GM19328 (cell line): ENCODE measurements around the gene GRK2.
"Not testable (repeated sequence)": the region's sequence is repeated elsewhere in the genome, so short reads cannot be mapped to it uniquely, and the experiment has no call there.

Source experiments
- ATAC-seq: cut with Tn5 transposase; IDR thresholded peaks from one replicate; pipeline ENCODE4 v1.9.1; 2021; ENCODE audit warnings: mild to moderate bottlenecking, moderate library complexity; ENCODE audit not compliant: unreplicated experiment

The GRK2 gene

DNA sequence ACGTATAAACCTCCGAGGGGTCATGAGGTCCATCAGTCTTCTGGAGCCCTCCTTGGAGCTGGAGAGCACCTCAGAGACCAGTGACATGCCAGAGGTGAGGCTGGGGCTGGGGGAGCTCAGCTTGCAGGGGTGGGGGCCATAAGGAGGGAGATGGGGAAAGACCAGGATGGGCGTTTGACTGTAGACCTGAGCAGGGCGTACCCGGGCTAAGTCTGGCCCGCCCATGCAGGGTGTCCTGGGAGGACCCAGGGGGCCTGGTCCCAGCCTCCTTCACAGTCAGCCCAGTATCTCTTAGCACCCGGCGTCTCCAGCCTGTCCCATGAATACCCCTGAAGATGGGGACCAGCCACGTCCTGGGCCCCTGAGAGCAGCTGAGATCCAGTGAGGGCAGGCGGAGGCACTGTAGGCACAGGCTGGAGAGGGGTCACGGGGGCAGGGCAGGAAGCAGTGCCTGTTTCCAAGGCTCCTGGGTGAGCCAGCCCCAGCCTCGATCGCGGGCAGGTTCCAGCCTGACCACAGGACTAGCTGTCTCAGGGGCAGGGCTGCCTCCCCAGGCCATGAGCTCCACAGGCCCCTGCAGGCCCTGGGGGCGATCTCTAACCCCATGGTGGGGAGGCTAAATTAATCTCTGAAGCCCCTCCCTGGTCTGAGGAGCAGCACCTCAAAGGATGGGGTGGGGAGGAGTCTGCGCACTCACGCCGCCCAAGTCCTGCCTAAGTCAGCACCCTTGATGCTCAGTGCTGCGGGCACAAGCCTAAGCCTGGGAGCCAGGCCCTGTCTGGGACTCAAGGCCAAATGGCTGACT is 44.2 kb downstream of the GRK2 start:
- ATAC-seq = no peak

DNA sequence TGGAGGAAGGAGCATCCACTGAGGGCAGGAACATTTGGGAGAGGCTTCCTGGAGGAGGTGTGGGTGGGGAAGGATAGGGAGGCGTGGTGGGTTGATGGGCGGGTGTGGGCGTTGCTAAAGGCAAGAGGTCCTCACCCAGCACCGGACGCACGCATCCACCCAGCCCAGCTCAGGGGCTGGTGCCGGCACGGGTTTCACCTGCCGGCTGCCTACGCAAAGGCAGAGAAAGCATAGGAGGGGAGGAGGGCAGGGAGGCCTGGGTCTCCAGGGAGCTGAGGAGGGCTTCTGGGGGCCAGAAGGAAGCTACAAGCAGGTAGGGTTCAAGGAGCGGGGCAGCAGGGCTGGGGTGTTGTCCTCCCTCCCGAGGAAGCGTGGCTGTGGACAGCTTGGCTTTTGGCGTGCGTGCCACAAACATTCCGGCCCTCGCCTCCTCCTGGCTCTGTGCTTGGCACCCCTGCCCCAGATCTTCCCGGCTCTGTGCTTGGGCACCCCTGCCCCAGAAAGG is 44.8 kb downstream of the GRK2 start:
- ATAC-seq = no peak

DNA sequence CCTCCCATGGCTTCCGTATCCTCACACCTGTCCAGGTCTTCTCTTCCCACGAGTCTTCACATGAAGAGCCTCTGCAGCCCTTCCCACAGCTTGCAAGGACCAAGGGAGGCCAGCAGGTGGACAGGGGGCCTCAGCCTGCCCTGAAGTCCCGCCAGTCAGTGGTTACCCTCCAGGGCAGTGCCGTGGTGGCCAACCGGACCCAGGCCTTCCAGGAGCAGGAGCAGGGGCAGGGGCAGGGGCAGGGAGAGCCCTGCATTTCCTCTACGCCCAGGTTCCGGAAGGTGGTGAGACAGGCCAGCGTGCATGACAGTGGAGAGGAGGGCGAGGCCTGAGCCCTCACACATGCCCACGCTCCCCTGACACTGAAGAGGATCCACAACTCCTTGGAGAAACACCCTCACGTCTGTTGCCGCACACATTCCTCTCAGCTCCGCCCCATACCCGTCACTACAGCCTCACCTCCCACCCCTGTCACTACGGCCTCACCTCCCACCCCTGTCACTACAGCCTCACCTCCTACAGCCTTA is 45.3 kb downstream of the GRK2 start:
- ATAC-seq = no peak

DNA sequence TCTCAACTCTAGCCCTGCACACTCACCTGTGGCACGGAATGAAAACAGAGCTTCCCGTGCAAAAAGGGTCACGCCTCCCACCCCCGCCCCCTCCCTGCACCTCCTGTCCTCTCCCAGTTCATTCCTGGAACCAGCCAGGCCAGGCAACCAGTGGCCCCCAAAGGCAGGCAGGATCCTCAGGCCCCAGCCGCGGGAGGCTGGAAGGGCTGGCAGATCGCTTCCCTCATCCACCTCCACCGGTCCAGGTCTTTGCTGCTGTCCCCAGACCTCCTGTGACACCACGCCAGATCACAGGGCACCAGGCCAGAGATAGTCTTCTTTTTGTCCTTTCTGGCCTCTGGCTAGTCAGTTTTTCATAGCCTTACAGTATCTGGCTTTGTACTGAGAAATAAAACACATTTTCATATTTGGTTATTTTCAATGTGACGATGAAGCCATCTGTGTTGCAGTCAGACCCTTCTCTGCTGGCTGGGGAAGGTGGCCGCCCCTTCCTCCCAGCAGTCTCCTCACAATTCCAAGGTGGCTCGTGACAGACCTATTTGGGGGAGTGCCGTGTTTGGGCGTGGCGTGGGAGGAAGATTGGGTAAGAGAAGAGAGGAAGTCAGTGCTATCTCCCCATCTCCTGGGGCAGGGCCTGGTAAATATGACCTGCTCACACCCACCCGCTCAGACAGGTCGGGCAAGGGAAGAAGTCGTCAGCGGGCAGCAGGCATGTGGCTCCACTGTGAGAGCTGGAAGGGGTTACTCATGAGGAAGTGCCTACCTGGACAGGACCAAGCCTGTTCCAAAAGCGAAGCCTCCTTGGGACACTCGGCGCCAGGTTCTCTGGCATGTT is 46.1 kb downstream of the GRK2 start:
- no peak for ATAC-seq

DNA sequence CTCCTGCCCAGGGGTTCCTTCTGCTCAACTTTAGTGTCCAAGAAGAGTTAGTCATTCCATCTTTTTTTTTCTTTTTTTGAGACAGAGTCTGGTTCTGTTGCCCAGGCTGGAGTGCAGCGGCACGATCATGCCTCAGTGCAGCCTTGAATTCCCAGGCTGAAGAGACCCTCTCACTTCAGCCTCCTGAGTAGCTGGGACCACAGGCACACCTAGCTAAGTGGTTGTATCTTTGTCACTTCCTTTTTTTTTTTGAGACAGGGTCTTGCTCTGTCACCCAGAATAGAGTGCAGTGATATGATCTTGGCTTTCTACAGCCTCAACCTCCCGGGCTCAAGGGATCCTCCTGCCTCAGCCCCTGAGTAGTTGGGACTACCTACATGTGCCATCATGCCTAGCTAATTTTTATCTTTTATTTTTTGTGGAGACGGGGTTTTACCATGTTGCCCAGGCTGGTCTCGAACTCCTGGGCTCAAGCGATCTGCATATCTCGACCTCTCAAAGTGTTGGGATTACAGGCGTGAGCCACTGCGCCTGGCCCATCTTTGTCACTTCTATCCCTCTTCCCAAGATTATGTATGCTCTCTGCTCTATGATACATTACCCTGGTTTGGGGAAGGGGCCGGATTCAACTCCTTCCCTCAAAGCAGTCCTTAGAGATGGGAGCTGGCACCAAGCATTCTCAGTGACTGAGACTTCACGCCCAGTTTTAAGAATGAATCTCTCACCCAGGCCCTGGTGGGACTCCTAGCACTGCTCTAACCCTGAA is 47.0 kb downstream of the GRK2 start:
- no peak for ATAC-seq

DNA sequence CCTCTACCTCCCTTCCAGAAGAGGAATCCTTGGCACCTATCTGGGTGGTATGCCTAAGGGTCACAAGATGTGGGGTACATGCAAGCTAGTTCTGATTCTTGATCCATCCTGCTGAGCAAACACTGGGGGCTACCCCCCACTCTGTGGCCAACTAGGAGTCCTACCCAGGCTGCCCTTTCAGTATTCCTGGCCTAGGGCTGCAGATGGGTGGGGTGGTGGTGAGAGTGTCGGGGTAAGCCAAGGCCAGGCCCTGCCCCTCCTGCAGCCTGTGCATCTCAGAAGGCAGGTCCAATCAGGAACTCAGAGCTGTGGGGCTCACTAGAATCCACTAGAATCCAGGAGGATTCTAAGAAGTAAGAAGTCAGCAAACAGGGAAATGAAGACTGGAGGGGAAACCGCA is 47.9 kb downstream of the GRK2 start:
- ATAC-seq = no peak

DNA sequence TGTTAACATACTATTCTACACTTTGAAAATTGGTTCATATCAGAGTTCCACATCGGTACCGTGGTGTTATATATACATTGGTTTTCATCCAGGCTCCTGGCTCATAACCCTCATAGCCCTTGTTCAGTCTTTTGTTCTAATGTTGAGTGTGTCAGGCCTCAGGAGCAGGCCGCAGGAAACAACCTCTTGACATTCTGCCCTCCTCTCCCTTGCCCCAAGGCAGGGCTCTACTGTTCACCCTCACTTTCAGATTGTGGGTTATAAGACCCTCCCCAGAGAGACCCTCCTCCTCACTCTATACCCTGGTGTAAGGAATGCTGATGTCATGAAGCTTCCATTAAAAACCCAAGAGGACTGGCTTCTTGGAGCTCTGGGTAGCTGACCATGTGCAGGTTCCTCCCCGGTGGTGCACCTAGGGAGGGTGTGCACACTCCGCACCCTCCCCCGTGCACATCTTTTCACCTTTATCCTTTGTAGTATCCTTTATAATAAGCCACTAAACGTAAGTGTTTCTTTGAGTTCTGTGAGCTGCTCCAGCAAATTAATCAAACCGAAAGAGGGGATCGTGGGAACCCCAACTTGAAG is 49.1 kb downstream of the GRK2 start:
- ATAC-seq = no peak

DNA sequence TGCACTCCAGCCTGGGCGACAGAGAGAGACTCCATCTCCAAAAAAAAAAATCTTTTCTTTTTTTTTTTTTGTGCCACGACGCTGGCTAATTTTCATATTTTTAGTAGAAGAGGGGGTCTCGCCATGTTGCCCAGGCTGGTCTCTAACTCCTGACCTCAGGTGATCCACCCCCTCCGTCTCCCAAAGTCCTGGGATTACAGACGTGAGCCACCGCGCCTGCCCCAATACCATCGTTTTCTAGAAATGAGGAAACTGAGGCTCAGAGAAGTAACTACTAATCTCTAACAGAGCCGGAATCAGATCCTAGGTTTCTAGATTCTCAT is 50.6 kb downstream of the GRK2 start:
- no peak for ATAC-seq

DNA sequence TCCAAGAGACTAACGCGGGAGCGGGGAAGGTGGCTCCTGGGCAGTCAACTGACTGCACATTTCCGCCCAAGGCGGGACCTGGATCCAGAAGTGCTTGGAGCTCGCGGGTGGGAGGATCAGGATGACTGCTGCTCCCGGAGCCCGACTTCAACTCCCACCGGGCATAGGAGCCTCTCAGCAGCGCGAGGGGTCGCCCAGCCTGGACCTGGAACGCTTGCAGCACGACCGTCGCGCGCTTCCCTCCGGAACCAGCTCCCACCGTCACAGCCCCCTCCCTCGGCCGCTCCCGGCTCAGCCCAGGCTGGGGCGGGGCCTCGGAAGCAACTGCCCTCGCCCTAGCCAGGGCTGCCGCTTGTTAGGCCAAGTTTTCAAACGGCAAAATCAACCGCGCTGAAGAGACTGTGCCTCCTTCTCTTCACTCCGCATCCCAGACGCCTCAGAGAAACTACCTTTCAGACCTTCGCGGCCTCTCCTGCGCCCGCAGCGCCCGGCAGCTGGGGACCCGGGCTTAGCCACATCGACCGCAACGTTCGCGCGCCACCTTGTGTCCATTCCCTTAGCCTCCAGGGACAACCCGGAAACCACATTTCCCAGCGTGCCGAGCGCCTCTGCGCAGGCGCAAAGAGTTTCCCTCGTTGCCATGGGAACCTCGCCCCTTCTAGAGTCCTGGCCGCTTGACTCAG is 51.1 kb downstream of the GRK2 start:
- ATAC-seq = peak; percentile 79

DNA sequence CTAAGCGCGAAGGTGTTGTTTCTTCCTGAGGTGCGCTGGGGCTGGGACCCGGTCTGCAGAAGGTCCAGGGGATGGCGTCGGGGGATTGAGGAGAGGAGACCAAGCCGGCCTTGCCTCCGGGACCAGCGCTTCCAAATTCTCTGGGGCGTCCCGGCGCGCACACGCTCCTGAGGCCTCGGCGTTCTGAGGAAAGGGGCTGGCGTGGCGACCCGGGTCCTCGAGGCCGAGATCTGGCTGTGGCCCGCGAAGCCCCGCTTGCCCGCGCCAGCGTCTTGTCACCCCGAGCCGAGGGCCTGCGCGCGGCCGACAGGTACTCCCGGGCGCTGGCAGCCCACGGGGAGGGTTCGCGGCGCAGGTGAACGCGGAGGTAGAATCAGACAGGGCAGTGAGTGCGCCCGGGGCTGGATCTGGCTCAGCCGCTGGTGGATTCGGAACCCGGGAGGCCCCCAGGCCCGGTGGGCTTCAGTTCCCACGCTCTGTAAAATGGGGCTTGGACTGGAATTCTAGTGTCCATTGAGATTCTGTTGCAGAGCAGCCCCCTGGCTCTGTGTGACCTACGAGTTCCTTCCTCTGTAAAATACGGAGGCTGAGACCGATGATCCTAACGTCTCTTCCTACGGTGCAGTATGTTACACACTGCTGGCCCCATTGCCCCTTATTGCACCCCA is 51.7 kb downstream of the GRK2 start:
- no peak for ATAC-seq

DNA sequence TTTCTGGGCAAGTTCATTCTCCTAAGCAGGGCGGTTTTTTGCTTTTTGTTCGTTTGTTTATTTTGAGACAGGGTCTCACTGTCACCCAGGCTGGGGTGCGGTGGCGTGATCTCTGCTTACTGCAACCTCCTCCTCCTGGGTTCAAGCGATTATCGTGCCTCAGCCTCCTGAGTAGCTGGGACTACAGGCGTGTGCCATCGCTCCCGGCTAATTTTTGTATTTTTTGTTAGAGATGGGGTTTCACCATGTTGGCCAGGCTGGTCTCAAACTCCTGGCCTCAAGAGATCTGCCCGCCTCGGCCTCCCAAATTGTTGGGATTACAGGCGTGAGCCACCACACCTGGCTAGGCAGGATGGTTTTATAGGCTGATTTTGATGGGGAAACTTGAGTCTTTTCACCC is 52.6 kb downstream of the GRK2 start:
- not testable (repeated sequence) for ATAC-seq

DNA sequence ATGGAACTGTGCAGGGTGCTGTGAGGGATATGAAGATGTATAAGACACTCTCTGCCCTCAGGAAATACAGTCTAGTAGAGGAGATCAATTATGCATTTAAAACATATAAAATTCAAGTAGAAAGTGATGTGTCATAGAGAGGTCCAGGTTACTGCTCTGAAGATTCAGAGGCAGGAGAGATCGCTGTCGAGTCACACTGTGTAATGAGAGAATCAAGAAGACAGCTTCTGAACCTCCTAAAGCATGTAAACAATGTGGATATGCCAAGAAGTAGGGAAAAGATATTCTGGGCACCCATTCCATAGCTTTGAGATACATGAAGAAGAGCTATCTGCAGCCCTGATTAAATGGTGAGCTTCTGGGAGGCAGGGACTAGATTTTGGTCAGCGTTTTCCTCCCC is 53.7 kb downstream of the GRK2 start:
- no peak for ATAC-seq

DNA sequence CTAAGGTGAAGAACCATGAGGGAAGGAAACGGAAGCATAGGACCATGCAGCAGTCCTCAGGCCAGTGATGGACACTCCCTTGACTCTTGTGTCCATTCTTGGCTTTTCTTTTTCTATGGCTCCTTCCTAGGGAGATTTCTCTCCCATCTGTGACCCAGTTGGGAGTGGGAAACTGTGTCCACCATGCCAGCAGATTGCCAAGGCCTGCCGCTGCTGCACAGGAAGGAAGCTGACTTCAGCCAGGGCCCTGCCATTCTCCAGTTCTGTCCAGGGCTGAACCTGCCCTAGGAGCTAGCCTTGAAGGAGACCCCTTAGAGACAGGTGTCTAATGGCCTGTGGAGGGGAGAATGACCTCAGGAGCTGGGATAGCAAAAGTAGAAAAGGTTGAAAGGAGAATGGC is 54.4 kb downstream of the GRK2 start:
- no peak for ATAC-seq

DNA sequence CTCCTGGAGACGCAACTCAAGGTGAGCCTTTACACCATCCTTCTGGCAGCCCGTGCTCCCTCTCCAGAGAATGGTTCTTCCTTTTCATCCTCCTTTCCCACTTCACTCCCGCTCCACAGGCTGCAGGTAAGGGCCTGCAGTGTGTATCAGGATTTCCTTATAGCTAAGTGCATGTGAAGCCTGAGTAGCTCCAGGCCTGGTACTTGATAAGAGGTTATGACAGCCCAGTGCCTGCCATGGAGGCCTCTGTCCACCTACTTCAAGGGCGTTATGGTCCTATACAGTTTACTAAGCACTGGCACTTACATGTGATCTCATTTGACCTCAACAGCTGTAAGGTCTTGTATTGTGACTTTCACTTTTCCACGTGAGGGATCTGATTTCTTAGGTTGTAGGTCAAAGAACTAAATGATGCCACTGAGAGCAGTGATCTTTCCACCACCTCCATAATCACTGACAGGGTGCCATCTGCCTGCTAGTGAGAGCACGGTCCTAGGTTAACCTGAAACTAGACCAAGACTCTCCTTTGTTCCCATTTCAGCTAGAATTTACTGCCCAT is 55.1 kb downstream of the GRK2 start:
- no peak for ATAC-seq

DNA sequence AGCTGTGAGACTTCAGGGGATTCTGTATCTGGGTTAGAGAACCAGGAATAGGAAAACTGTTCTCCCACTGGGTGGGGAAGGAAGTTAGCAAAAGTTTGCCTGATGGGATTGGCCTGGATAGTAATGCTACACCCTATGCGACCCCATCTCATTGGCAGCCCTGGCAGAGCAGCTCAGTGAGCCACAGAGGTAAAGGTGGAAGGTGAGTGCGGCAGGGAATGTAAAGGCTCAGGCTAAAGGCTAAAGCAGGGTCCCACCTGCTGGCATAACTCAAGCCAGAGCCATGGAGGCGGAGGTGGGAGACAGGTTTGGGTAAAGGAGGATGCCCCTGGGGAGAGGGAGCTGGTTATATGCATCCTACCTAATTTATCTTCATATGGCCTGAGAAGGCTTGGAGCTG is 55.8 kb downstream of the GRK2 start:
- ATAC-seq = no peak

DNA sequence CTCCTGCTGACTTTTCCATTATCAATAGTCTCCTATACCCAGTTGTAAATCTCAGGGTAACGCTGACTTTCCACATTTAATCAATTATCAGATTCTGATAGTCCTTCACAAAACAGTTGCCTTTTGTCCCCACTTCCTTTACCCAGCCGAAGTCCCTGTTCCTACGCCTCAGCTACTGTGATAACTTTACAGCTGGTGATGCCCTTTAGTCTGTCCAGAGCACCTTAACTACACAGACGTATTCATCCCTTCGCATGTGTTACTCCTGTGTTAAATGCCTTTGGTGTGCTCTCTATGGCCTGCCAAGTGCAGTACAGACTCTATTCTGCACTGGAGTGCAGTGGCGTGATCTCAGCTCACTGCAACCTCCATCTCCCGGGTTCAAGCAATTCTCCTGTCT is 57.3 kb downstream of the GRK2 start:
- ATAC-seq = no peak

DNA sequence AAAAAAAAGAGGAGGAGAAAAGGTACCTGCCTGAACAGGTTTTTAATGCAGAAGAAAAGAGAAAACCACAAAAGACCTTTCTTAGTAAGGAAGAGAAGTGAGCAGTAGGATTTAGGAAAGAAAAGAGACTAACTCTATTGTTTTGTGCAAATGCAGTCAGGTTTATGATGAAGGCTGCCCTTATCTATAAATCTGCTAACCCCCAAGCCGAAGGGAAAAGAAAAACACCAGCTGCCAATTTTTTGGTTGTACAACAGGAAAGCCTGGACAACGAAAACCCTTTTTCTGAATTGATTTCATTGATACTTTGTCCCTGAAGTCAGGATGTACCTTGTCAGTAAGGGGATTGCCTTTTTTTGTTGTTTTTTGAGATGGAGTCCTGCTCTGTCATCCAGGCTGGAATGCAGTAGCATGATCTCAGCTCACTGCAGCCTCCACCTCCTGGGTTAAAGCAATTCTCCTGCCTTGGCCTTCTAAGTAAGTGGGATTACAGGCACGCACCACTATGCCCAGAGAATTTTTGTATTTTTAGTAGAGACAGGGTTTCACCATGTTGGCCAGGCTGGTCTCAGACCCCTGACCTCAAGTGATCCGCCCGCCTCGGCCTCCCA is 65.9 kb downstream of the GRK2 start:
- ATAC-seq = no peak
